ENCODE results near the gene ZNF492.
"Not testable (repeated sequence)": the region's sequence is repeated elsewhere in the genome, so short reads cannot be mapped to it uniquely, and the experiment has no call there.

The ZNF492 gene

GRCh38 chr19:22616659-22617058, 17.5 kb upstream of the ZNF492 start:
- DNase-seq (ENCODE audit: insufficient read length, low spot score): no peak
- no peak for FAIRE-seq
- TF ChIP-seq POU2F2 (IDR thresholded peaks at IDR 0.05; ENCODE audit: low read depth, low read length) (no peak), PAX5 (IDR thresholded peaks at IDR 0.05; ENCODE audit: insufficient read depth, low read length, severe bottlenecking) (no peak), POLR2AphosphoS5 (IDR thresholded peaks at IDR 0.05; ENCODE audit: low read depth, low read length) (no peak), TAF1 (IDR thresholded peaks at IDR 0.05; ENCODE audit: low read depth, low read length) (no peak), POLR2A (IDR thresholded peaks at IDR 0.05; ENCODE audit: low read depth, low read length) (no peak), SPI1 (IDR thresholded peaks at IDR 0.05; ENCODE audit: low read depth, low read length) (no peak)

GRCh38 chr19:22617181-22617580, 16.9 kb upstream of the ZNF492 start:
- not testable (repeated sequence) for DNase-seq (ENCODE audit: insufficient read length, low spot score); FAIRE-seq

DNA sequence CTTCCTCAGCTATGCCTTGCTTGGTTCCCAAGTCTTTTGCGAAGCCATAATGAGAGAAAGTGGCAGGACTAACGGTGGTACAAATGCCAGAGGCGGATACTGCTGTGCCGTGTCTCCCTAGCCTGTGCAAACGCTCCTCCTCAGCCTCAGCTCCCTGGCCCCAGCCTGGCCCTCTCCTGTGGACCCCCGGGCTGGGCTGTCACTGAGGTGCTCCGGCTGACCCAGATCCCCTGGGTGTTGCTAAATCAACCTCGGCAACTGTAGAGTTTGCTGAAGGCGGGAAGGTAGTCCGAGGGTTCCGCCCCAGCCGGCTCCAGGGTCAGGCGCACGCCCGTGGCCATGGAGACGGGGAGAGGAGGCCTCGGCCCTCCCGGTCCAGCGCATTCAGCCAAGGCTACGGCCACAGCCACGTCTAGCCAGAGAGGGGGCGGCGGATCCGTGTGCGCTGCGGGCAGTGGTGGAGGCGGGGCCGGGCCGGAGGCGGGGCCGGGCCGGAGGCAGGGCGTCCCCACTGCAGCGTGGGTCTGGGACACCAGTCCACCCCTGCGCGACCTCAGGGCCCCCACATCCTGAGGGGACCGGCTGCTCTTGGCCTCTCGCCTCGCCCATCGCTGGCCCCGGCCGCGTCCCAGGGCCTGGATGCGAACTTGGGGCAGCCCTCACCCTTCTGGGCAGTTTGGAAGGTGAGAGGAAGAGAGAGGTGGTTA, 16.4 kb upstream of the ZNF492 start:
- TF ChIP-seq TAF1 (IDR thresholded peaks at IDR 0.05; ENCODE audit: low read depth, low read length) (no peak), POLR2A (IDR thresholded peaks at IDR 0.05; ENCODE audit: low read depth, low read length) (no peak), POLR2AphosphoS5 (IDR thresholded peaks at IDR 0.05; ENCODE audit: low read depth, low read length) (no peak), SPI1 (IDR thresholded peaks at IDR 0.05; ENCODE audit: low read depth, low read length) (no peak), POU2F2 (IDR thresholded peaks at IDR 0.05; ENCODE audit: low read depth, low read length) (no peak), PAX5 (IDR thresholded peaks at IDR 0.05; ENCODE audit: insufficient read depth, low read length, severe bottlenecking) (no peak)
- no peak for DNase-seq (ENCODE audit: insufficient read length, low spot score)
- FAIRE-seq: no peak

- DNase-seq (ENCODE audit: insufficient read length, low spot score) (no peak), FAIRE-seq (no peak)
- no peak for TF ChIP-seq POLR2A (IDR thresholded peaks at IDR 0.05; ENCODE audit: low read depth, low read length)
- no peak for TF ChIP-seq POLR2AphosphoS5 (IDR thresholded peaks at IDR 0.05; ENCODE audit: low read depth, low read length)
- no peak for TF ChIP-seq PAX5 (IDR thresholded peaks at IDR 0.05; ENCODE audit: insufficient read depth, low read length, severe bottlenecking)
- TF ChIP-seq SPI1 (IDR thresholded peaks at IDR 0.05; ENCODE audit: low read depth, low read length): no peak
- TF ChIP-seq POU2F2 (IDR thresholded peaks at IDR 0.05; ENCODE audit: low read depth, low read length): no peak
- TF ChIP-seq TAF1 (IDR thresholded peaks at IDR 0.05; ENCODE audit: low read depth, low read length): no peak
Observed at GRCh38 chr19:22619371-22619770, 14.8 kb upstream of the ZNF492 start.

DNA sequence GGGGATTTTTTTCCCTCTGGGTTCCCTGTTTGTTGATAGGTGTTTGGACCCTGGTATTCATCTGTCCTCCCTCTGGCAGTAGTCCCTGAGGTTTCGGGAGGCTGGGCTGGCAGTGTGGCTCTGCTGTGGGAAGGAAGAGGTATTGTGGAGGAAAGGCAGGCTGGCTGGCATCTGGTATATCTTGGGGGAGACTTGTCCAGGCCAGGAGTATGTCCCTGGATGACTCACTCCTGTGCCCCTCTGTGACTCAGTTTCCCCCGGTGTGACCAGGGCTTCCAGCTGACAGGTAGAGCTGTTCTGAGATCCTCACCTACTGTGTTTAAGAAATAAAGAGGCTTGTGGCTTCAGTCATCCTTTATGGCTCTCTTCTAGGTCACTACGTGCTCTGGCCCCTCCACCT, 14.2 kb upstream of the ZNF492 start:
- no peak for TF ChIP-seq POLR2A (IDR thresholded peaks at IDR 0.05; ENCODE audit: low read depth, low read length)
- no peak for TF ChIP-seq PAX5 (IDR thresholded peaks at IDR 0.05; ENCODE audit: insufficient read depth, low read length, severe bottlenecking)
- no peak for TF ChIP-seq POU2F2 (IDR thresholded peaks at IDR 0.05; ENCODE audit: low read depth, low read length)
- no peak for TF ChIP-seq SPI1 (IDR thresholded peaks at IDR 0.05; ENCODE audit: low read depth, low read length)
- no peak for TF ChIP-seq TAF1 (IDR thresholded peaks at IDR 0.05; ENCODE audit: low read depth, low read length)
- no peak for TF ChIP-seq POLR2AphosphoS5 (IDR thresholded peaks at IDR 0.05; ENCODE audit: low read depth, low read length)
- FAIRE-seq (no peak), DNase-seq (ENCODE audit: insufficient read length, low spot score) (no peak)

- no peak for FAIRE-seq
- DNase-seq (ENCODE audit: insufficient read length, low spot score): no peak
- TF ChIP-seq POLR2AphosphoS5 (IDR thresholded peaks at IDR 0.05; ENCODE audit: low read depth, low read length) (no peak), POLR2A (IDR thresholded peaks at IDR 0.05; ENCODE audit: low read depth, low read length) (no peak), PAX5 (IDR thresholded peaks at IDR 0.05; ENCODE audit: insufficient read depth, low read length, severe bottlenecking) (no peak), POU2F2 (IDR thresholded peaks at IDR 0.05; ENCODE audit: low read depth, low read length) (no peak), SPI1 (IDR thresholded peaks at IDR 0.05; ENCODE audit: low read depth, low read length) (no peak), TAF1 (IDR thresholded peaks at IDR 0.05; ENCODE audit: low read depth, low read length) (no peak)
Observed at GRCh38 chr19:22620401-22620800, 13.7 kb upstream of the ZNF492 start.

- no peak for TF ChIP-seq SPI1 (IDR thresholded peaks at IDR 0.05; ENCODE audit: low read depth, low read length)
- TF ChIP-seq POLR2AphosphoS5 (IDR thresholded peaks at IDR 0.05; ENCODE audit: low read depth, low read length): no peak
- TF ChIP-seq PAX5 (IDR thresholded peaks at IDR 0.05; ENCODE audit: insufficient read depth, low read length, severe bottlenecking): no peak
- no peak for TF ChIP-seq POLR2A (IDR thresholded peaks at IDR 0.05; ENCODE audit: low read depth, low read length)
- no peak for TF ChIP-seq TAF1 (IDR thresholded peaks at IDR 0.05; ENCODE audit: low read depth, low read length)
- no peak for TF ChIP-seq POU2F2 (IDR thresholded peaks at IDR 0.05; ENCODE audit: low read depth, low read length)
- FAIRE-seq: no peak
- no peak for DNase-seq (ENCODE audit: insufficient read length, low spot score)
Observed at GRCh38 chr19:22620912-22621311, 13.2 kb upstream of the ZNF492 start.

GRCh38 chr19:22622020-22622419, 12.1 kb upstream of the ZNF492 start:
- no peak for DNase-seq (ENCODE audit: insufficient read length, low spot score)
- FAIRE-seq: no peak
- TF ChIP-seq TAF1 (IDR thresholded peaks at IDR 0.05; ENCODE audit: low read depth, low read length): no peak
- no peak for TF ChIP-seq POU2F2 (IDR thresholded peaks at IDR 0.05; ENCODE audit: low read depth, low read length)
- no peak for TF ChIP-seq PAX5 (IDR thresholded peaks at IDR 0.05; ENCODE audit: insufficient read depth, low read length, severe bottlenecking)
- TF ChIP-seq SPI1 (IDR thresholded peaks at IDR 0.05; ENCODE audit: low read depth, low read length): no peak
- no peak for TF ChIP-seq POLR2AphosphoS5 (IDR thresholded peaks at IDR 0.05; ENCODE audit: low read depth, low read length)

DNA sequence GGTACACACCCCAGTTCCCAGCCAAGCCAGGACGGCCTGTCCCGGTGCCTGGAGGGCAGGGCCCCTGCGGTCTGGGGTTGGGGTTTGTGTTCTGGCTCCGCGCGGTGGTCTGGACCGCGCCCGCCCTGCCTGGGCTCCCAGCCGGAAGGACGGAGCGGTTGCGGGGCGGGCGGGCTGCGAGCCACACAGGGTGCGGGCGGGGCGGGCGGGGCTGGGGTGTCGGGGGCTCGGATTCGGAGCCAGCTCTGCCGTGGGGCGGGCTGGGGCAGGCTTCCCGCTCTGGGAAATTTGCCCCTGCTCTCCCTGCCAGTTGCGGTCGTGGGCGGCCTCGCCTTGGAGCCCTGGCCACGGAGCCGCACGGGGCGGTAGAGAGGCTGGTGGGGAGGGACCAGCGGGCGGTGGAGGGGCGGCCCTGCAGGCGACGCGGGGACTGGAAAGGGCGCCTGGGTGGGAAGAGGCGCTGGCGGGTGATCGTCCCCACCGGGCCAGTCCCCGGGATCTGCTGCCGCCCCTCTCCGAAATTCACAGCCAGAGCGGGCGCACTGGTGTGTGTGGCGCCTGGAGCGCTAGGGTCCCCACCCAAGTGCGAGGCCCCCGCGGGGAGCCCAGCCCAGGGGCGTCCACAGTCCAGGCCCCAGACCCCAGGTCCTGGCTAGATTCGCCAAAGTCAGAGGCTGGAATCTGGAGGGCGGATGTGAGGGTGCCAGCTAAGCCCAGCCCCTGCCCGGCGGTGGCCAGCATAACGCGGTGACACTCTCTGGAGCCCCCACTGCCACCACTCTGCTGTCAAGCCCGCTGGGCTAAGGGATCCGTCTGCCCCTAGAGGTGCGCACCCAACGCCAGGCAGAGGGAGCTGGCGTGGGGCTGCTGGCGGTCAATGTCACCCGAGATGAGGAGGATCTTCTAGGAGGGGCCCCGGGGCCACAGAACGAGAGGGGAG, 11.0 kb upstream of the ZNF492 start:
- FAIRE-seq (no peak), DNase-seq (ENCODE audit: insufficient read length, low spot score) (no peak)
- TF ChIP-seq POU2F2 (IDR thresholded peaks at IDR 0.05; ENCODE audit: low read depth, low read length): no peak
- no peak for TF ChIP-seq POLR2A (IDR thresholded peaks at IDR 0.05; ENCODE audit: low read depth, low read length)
- TF ChIP-seq SPI1 (IDR thresholded peaks at IDR 0.05; ENCODE audit: low read depth, low read length): no peak
- no peak for TF ChIP-seq TAF1 (IDR thresholded peaks at IDR 0.05; ENCODE audit: low read depth, low read length)
- no peak for TF ChIP-seq PAX5 (IDR thresholded peaks at IDR 0.05; ENCODE audit: insufficient read depth, low read length, severe bottlenecking)
- no peak for TF ChIP-seq POLR2AphosphoS5 (IDR thresholded peaks at IDR 0.05; ENCODE audit: low read depth, low read length)

All from GM12891 (cell line).